Spleen (tissue), 11 donors: ENCODE data around the gene KCNH8. TPM values are rescaled to one million over a fixed set of nuclear protein-coding genes. Genes with fewer than 3 reads are reported as not detected.

Experiments used
- DNase-seq: peaks from one replicate; pipeline ENCODE4 v3.0.0-alpha.2; 2020
- H3K27ac ChIP-seq, 8 donors: fragments of 200-600 bp; sonication (generic) in 7 of 8; 1 replicate in 4 of 8; 2 replicates in 4 of 8; pipeline versions ENCODE4 v1.5.0 to v1.8.0; 2016 to 2021; ENCODE audit warnings: inconsistent platforms in 4 of 8, mild to moderate bottlenecking in 4 of 8, moderate library complexity in 1 of 8
- H3K27me3 ChIP-seq, 7 donors: fragments of 200-600 bp; sonication (generic) in 6 of 7; replicated peaks in 1 of 7; 1 replicate in 4 of 7; 2 replicates in 3 of 7; pipeline versions ENCODE4 v1.5.0 to v1.8.0; 2016 to 2021; ENCODE audit warnings: inconsistent platforms in 3 of 7, mild to moderate bottlenecking in 1 of 7
- H3K36me3 ChIP-seq, 6 donors: fragments of 200-600 bp; sonication (generic) in 5 of 6; 1 replicate in 4 of 6; 2 replicates in 2 of 6; pipeline versions ENCODE4 v1.5.0 to v1.8.0; 2016 to 2021; ENCODE audit warnings: inconsistent platforms in 2 of 6
- H3K4me1 ChIP-seq, 6 donors: fragments of 200-600 bp; sonication (generic) in 5 of 6; 1 replicate in 3 of 6; 2 replicates in 3 of 6; pipeline versions ENCODE4 v1.5.0 to v1.8.0; 2016 to 2021; ENCODE audit warnings: inconsistent platforms in 3 of 6
- H3K4me3 ChIP-seq, 8 donors: fragments of 200-600 bp; sonication (generic) in 7 of 8; 1 replicate in 4 of 8; 2 replicates in 4 of 8; pipeline versions ENCODE4 v1.5.0 to v1.8.0; 2016 to 2021; ENCODE audit warnings: inconsistent platforms in 4 of 8, mild to moderate bottlenecking in 4 of 8, moderate library complexity in 2 of 8
- H3K9me3 ChIP-seq, 8 donors: fragments of 200-600 bp; sonication (generic) in 7 of 8; 1 replicate in 4 of 8; 2 replicates in 4 of 8; pipeline versions ENCODE4 v1.5.0 to v1.8.0; 2016 to 2021; ENCODE audit warnings: inconsistent platforms in 4 of 8
- POLR2A ChIP-seq, 3 donors: fragments of 450-650 bp; IDR thresholded peaks; one replicate each; pipeline ENCODE4 v1.5.1; 2017; ENCODE audit warnings: antibody characterized with exemption in 3 of 3, mild to moderate bottlenecking in 1 of 3
- POLR2AphosphoS5 ChIP-seq, 3 donors: sonication (generic); formaldehyde crosslinking; IDR thresholded peaks; one replicate each; pipeline ENCODE4 v1.5.1; 2017; ENCODE audit warnings: antibody characterized with exemption in 3 of 3
- WGBS, 5 donors: extraction: QIAGEN DNeasy Blood & Tissue Kit in 3 of 5; methylation state at CpG; one replicate each; pipeline versions ENCODE4 v1.1.5 to v1.1.7; 2013 to 2018; 5-methylcytosine and 5-hydroxymethylcytosine counted together
- intact Hi-C: fragments of 100-400 bp; cut with DNase I; formaldehyde crosslinking; loops from one replicate; pipeline ENCODE4 v1.15.0; 2023; ENCODE audit warnings: low total_unique reads
- polyA plus RNA-seq, 3 donors: library from polyadenylated mRNA; stranded (reverse); fragments of 200-250 nt; gene quantifications; one replicate each; pipeline ENCODE4 v1.2.1, GENCODE V29; 2013
- total RNA-seq, 7 donors: library from RNA; depleted of rRNA in 3 of 7; stranded (reverse); fragments of >200 nt in 3 of 7; fragmentation: NEBNext Ultra II Directional in 4 of 7; extraction: Animal tissue kit (Norgen Biotek cat#: 25700) in 4 of 7; gene quantifications; one replicate each; pipeline versions ENCODE4 v1.1.0 to v1.2.1, GENCODE V29; 2016 to 2021
- TF ChIP-seq, protein P1 (sequence below), 11 experiments: fragments of 200-600 bp in 7 of 11; fragments of 450-650 bp in 4 of 11; sonication (generic) in 4 of 11; IDR thresholded peaks in 8 of 11; conservative IDR thresholded peaks in 3 of 11; 1 replicate in 7 of 11; 2 replicates in 4 of 11; pipeline versions ENCODE4 v1.4.0 to v1.8.0; 2016 to 2021; ENCODE audit warnings: antibody characterized with exemption in 11 of 11, inconsistent platforms in 4 of 11, mild to moderate bottlenecking in 1 of 11
- donor health status: healthy with polysubstance abuse.
- donor health status: DM: no; HTN: no; CAD: no; lungs with moderate emphysema.
- donor health status: DM: no; HTN: no; CAD: no.
- donor health status: Bipolar disorder and iron deficiency.
- donor health status: healthy.
- donor health status: DM: no; HTN: no; CAD: no.
- donor health status: DM: yes; HTN: yes; CAD: no.

KCNH8 gene
- total and polyA plus RNA-seq, 10 donors = 0.70 to 3.1 (median 2.2) TPM

DNA sequence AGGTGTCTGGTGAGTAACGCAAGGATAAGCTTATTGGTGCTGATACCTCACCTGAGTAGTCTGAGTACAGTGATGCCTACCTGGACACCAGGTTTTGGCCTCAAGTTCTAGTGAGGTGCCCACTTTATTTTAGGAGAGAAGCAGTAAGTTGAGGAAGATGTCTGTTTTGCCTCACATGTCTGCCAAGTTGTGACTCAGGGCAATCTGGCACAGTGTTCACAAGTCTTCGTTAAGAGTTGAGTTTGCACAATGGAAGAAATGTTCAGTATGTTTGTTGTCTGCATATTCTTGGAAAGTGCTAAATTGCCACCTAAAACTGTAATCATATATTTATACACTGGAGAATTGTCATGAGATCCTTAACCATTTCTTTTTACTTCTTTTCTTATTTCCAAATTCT, 122.2 kb downstream of the KCNH8 start:
- H3K4me1 ChIP-seq = no peaks in the 10 kb centered on the region
- TF ChIP-seq, protein P1, sequence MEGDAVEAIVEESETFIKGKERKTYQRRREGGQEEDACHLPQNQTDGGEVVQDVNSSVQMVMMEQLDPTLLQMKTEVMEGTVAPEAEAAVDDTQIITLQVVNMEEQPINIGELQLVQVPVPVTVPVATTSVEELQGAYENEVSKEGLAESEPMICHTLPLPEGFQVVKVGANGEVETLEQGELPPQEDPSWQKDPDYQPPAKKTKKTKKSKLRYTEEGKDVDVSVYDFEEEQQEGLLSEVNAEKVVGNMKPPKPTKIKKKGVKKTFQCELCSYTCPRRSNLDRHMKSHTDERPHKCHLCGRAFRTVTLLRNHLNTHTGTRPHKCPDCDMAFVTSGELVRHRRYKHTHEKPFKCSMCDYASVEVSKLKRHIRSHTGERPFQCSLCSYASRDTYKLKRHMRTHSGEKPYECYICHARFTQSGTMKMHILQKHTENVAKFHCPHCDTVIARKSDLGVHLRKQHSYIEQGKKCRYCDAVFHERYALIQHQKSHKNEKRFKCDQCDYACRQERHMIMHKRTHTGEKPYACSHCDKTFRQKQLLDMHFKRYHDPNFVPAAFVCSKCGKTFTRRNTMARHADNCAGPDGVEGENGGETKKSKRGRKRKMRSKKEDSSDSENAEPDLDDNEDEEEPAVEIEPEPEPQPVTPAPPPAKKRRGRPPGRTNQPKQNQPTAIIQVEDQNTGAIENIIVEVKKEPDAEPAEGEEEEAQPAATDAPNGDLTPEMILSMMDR (IDR thresholded peaks at IDR 0.05 in 8 of 11, conservative IDR thresholded peaks at IDR 0.05 in 3 of 11) = no peak
- no peak for TF ChIP-seq POLR2AphosphoS5 (IDR thresholded peaks at IDR 0.05)
- no peak for TF ChIP-seq POLR2A (IDR thresholded peaks at IDR 0.05)
- H3K4me3 ChIP-seq = no peak overlapping the region
- intact Hi-C loops = no loop called here
- H3K36me3 ChIP-seq = no peaks in the 10 kb centered on the region
- H3K27ac ChIP-seq = no peak overlapping the region
- no peak for DNase-seq
- no peaks in the 10 kb centered on the region for H3K9me3 ChIP-seq
- 85 to 99% (median 91%) methylated on average over 2 of the region's 2 CpGs for WGBS, 5 donors
- no peaks in the 10 kb centered on the region for H3K27me3 ChIP-seq

DNA sequence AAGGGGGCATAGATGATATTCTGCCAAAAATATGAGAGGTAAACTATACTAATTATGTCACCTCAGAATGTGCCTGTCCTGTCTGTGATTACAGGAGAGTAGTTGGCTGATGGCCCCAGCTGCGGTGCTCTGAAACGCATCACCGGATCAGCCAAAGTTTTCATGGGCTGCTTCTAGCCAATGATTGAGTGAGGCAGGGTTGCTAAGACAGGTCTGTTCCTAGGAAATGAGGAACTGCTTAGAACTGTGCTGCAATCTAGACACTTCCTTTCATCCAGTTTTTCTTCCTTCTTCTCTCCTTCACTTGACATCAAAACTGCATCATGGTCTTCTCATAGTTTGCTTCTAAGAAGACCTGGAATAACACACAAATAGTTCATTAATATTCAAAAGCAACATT, 124.0 kb downstream of the KCNH8 start:
- no peaks in the 10 kb centered on the region for H3K36me3 ChIP-seq

GRCh38 chr3:19273091-19273490, 124.8 kb downstream of the KCNH8 start:
- no peaks in the 10 kb centered on the region for H3K36me3 ChIP-seq
- H3K27ac ChIP-seq = no peak overlapping the region
- no peak for TF ChIP-seq POLR2AphosphoS5 (IDR thresholded peaks at IDR 0.05)
- WGBS, 5 donors = 71 to 86% (median 75%) methylated on average over 1 of the region's 1 CpG
- intact Hi-C loops = no loop called here
- H3K27me3 ChIP-seq = no peaks in the 10 kb centered on the region
- H3K4me1 ChIP-seq = no peaks in the 10 kb centered on the region
- H3K9me3 ChIP-seq = no peaks in the 10 kb centered on the region
- no peak for DNase-seq
- H3K4me3 ChIP-seq = no peak overlapping the region

More for the DNA sequence above, 124.0 kb downstream of the KCNH8 start:
- H3K4me3 ChIP-seq = no peak overlapping the region
- 61 to 65% (median 64%) methylated on average over 3 of the region's 3 CpGs for WGBS, 5 donors
- no peak for TF ChIP-seq POLR2AphosphoS5 (IDR thresholded peaks at IDR 0.05)
- TF ChIP-seq, protein P1 (IDR thresholded peaks at IDR 0.05 in 8 of 11, conservative IDR thresholded peaks at IDR 0.05 in 3 of 11) = no peak
- TF ChIP-seq POLR2A (IDR thresholded peaks at IDR 0.05) = no peak
- H3K9me3 ChIP-seq = no peaks in the 10 kb centered on the region
- no peaks in the 10 kb centered on the region for H3K27me3 ChIP-seq
- H3K4me1 ChIP-seq = no peaks in the 10 kb centered on the region
- no peak for DNase-seq
- intact Hi-C loops = no loop called here
- no peak overlapping the region for H3K27ac ChIP-seq

DNA sequence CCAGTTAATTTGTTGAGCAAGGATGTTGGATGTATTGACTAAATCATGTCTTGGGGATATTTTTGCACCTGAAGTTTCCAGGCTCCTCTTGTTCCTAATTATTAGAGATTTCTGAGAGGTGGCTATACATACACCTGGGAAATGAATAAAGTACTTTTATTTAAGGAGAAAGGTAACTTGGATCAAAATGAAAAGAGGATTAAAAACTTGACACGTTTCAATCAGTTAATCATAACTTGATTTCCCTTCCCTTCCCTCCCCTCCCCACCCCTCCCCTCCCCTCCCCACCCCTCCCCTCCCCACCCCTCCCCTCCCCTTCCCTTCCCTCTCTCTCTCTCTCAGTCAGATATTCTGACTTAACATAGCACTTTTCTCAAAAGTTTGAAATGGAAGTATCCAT, 126.3 kb downstream of the KCNH8 start:
- no peak overlapping the region for H3K27ac ChIP-seq
- no peaks in the 10 kb centered on the region for H3K36me3 ChIP-seq
- H3K9me3 ChIP-seq = no peaks in the 10 kb centered on the region
- no peak for TF ChIP-seq POLR2AphosphoS5 (IDR thresholded peaks at IDR 0.05)
- TF ChIP-seq, protein P1 (IDR thresholded peaks at IDR 0.05 in 8 of 11, conservative IDR thresholded peaks at IDR 0.05 in 3 of 11) = no peak
- WGBS, 5 donors = 59 to 83% (median 66%) methylated on average over 1 of the region's 1 CpG
- no peak overlapping the region for H3K4me3 ChIP-seq
- no peaks in the 10 kb centered on the region for H3K4me1 ChIP-seq
- no peak for DNase-seq
- intact Hi-C loops = no loop called here
- H3K27me3 ChIP-seq = no peaks in the 10 kb centered on the region

DNA sequence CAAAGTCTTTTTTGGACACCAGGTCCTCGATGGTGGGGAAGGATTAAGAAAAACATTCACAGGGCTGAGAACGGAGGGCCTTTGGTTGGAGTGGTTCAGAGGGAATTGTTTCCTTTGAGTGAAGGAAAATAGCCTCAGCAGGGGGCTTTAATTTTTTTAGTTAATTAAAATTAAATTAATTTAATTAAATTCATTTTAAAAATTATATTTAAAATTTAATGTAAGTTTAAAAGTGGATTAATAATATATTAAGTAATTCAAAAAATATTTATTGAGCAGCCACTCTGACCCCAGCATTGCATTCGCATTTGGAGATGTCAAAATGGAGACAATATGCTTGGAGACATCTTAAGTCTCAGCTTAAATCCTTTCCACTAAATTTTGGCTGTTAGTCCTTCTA, 136.7 kb downstream of the KCNH8 start:
- Histone ChIP-seq H3K27me3 (no peaks in the 10 kb centered on the region), H3K4me3 (no peak overlapping the region), H3K27ac (no peak overlapping the region), H3K36me3 (no peaks in the 10 kb centered on the region), H3K9me3 (peaks cover 0 to 5% (median 0%) of the 10 kb centered on the region in 8 donors), H3K4me1 (no peaks in the 10 kb centered on the region)
- DNase-seq = no peak
- 79 to 92% (median 85%) methylated on average over 3 of the region's 3 CpGs for WGBS, 5 donors
- intact Hi-C loops = no loop called here
- TF ChIP-seq POLR2AphosphoS5 (IDR thresholded peaks at IDR 0.05) (no peak), POLR2A (IDR thresholded peaks at IDR 0.05) (no peak)
- TF ChIP-seq, protein P1 (IDR thresholded peaks at IDR 0.05 in 8 of 11, conservative IDR thresholded peaks at IDR 0.05 in 3 of 11) = no peak
